DOHH2 (cell line): Measurements from ENCODE around the gene LSAMP.

Source experiments
- CTCF ChIP-seq: fragments of 200-600 bp; sonication (generic); IDR thresholded peaks from one replicate; pipeline ENCODE4 v1.5.1; 2014; ENCODE audit warnings: antibody characterized with exemption, mild to moderate bottlenecking, low read depth, low read length; ENCODE audit not compliant: poor library complexity, severe bottlenecking
- EZH2phosphoT487 ChIP-seq: fragments of 200-600 bp; sonication (generic); IDR thresholded peaks from 2 replicates; pipeline ENCODE4 v1.6.1; 2017; ENCODE audit warnings: borderline replicate concordance, mild to moderate bottlenecking, antibody characterized with exemption, low read length, moderate library complexity, mixed read lengths

- TF ChIP-seq CTCF (no peak), EZH2phosphoT487 (no peak)
Observed at GRCh38 chr3:116211901-116212300, 233.4 kb downstream of the LSAMP start.
